ENCODE results near the gene PFKL.

PFKL gene

DNA sequence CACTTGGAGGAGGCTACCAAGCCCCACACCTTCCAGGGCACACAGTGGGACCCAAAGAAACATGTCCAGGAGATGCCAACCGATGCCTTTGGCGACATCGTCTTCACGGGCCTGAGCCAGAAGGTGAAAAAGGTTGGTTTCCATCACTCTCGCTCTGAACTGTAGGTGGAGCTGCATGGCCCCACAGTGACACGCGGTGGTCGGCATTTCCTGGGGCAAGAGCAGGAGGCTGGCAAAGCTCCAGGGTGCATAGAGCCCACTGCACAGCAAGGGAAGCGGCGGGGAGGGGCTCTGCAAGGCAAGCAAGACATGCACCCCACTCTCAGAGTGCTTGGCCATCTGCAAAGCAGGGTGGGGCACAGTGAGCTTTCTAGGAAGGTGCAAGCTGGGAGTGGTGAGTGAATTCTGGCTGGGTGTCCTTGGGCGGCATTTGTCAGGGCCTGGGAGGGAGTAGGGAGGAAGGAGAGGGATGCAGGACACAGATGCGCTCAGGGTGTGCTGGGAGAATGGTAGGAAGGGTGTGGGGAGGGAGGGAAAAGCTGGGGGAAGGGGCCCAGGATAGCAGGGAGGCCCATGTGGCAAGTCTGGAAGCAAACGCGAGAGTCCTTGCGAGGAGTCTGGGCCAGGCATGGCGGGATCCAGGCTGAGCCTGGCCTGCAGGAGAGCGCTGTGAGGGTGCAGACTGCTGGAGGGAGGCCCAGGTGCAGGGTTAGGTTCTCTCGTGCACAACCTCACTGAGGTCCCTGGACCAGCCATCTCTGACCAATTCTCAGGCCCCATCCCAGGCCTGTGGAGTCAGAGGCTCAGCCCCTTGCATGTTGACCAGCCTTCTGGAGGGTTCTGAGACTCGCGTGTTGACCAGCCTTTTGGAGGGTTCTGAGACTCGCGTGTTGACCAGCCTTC, 64.5 kb downstream of the PFKL start:
- peak overlapping the region; percentile 12; the same call in 1 of the 2 replicates for H3K9ac ChIP-seq
- peaks cover 53% of the 10 kb centered on the region for H4K20me1 ChIP-seq
- H3K9me3 ChIP-seq = peaks cover 14% of the 10 kb centered on the region
- peak overlapping the region; percentile 55 for H3K4me2 ChIP-seq
- peaks cover 35% of the 10 kb centered on the region for H3K4me1 ChIP-seq
- no peak for TF ChIP-seq Cebpa-rat (IDR thresholded peaks at IDR 0.05)
- H3K36me3 ChIP-seq = peaks cover 76% of the 10 kb centered on the region
- H3K27me3 ChIP-seq = no peaks in the 10 kb centered on the region
- peak overlapping the region; percentile 74 for H3K27ac ChIP-seq
- no peak overlapping the region for H3K4me3 ChIP-seq

GRCh38 chr21:44365251-44365966, 65.6 kb downstream of the PFKL start:
- H3K4me3 ChIP-seq = no peak overlapping the region
- H3K9ac ChIP-seq = no peak overlapping the region
- no peak for TF ChIP-seq Cebpa-rat (IDR thresholded peaks at IDR 0.05)
- H4K20me1 ChIP-seq = peaks cover 53% of the 10 kb centered on the region
- peaks cover 14% of the 10 kb centered on the region for H3K9me3 ChIP-seq
- H3K4me1 ChIP-seq = peaks cover 25% of the 10 kb centered on the region
- peaks cover 82% of the 10 kb centered on the region for H3K36me3 ChIP-seq
- H3K27me3 ChIP-seq = no peaks in the 10 kb centered on the region
- no peak overlapping the region for H3K27ac ChIP-seq
- H3K4me2 ChIP-seq = no peak overlapping the region

GRCh38 chr21:44365967-44366585, 66.2 kb downstream of the PFKL start:
- Histone ChIP-seq H3K4me1 (peaks cover 21% of the 10 kb centered on the region), H3K27me3 (no peaks in the 10 kb centered on the region), H3K4me2 (no peak overlapping the region), H3K27ac (no peak overlapping the region), H3K9me3 (peaks cover 14% of the 10 kb centered on the region), H3K9ac (no peak overlapping the region), H3K36me3 (peaks cover 83% of the 10 kb centered on the region), H3K4me3 (no peak overlapping the region), H4K20me1 (peaks cover 59% of the 10 kb centered on the region)
- no peak for TF ChIP-seq Cebpa-rat (IDR thresholded peaks at IDR 0.05)

- peaks cover 14% of the 10 kb centered on the region for H3K9me3 ChIP-seq
- H3K27me3 ChIP-seq = no peaks in the 10 kb centered on the region
- no peak for TF ChIP-seq Cebpa-rat (IDR thresholded peaks at IDR 0.05)
- H3K36me3 ChIP-seq = peaks cover 87% of the 10 kb centered on the region
- no peak overlapping the region for H3K4me3 ChIP-seq
- H3K27ac ChIP-seq = no peak overlapping the region
- no peak overlapping the region for H3K9ac ChIP-seq
- H3K4me2 ChIP-seq = no peak overlapping the region
- peaks cover 21% of the 10 kb centered on the region for H3K4me1 ChIP-seq
- H4K20me1 ChIP-seq = peaks cover 59% of the 10 kb centered on the region
Observed at GRCh38 chr21:44366586-44367211, 66.8 kb downstream of the PFKL start.

- Histone ChIP-seq H3K36me3 (peaks cover 94% of the 10 kb centered on the region), H3K4me2 (no peak overlapping the region), H3K4me3 (no peak overlapping the region), H3K27ac (no peak overlapping the region), H3K9ac (no peak overlapping the region), H3K4me1 (peaks cover 15% of the 10 kb centered on the region), H3K9me3 (peaks cover 8% of the 10 kb centered on the region; the same call in 1 of the 2 replicates), H4K20me1 (peaks cover 60% of the 10 kb centered on the region), H3K27me3 (no peaks in the 10 kb centered on the region)
- no peak for TF ChIP-seq Cebpa-rat (IDR thresholded peaks at IDR 0.05)
Observed at GRCh38 chr21:44368711-44369446, 69.0 kb downstream of the PFKL start.

- H3K27ac ChIP-seq = no peak overlapping the region
- H3K27me3 ChIP-seq = no peaks in the 10 kb centered on the region
- no peak overlapping the region for H3K4me3 ChIP-seq
- peaks cover 18% of the 10 kb centered on the region for H3K9me3 ChIP-seq
- H3K4me1 ChIP-seq = peaks cover 19% of the 10 kb centered on the region
- peaks cover 46% of the 10 kb centered on the region for H4K20me1 ChIP-seq
- no peak for TF ChIP-seq Cebpa-rat (IDR thresholded peaks at IDR 0.05)
- H3K4me2 ChIP-seq = no peak overlapping the region
- H3K36me3 ChIP-seq = peaks cover 94% of the 10 kb centered on the region
- no peak overlapping the region for H3K9ac ChIP-seq
Observed at GRCh38 chr21:44370027-44370735, 70.3 kb downstream of the PFKL start.

GRCh38 chr21:44370786-44371410, 71.0 kb downstream of the PFKL start:
- Histone ChIP-seq H3K9me3 (peaks cover 18% of the 10 kb centered on the region), H3K4me2 (no peak overlapping the region), H4K20me1 (peaks cover 47% of the 10 kb centered on the region), H3K9ac (no peak overlapping the region), H3K36me3 (peaks cover 94% of the 10 kb centered on the region), H3K27me3 (no peaks in the 10 kb centered on the region), H3K27ac (no peak overlapping the region), H3K4me1 (peaks cover 26% of the 10 kb centered on the region), H3K4me3 (no peak overlapping the region)
- no peak for TF ChIP-seq Cebpa-rat (IDR thresholded peaks at IDR 0.05)

- TF ChIP-seq Cebpa-rat (IDR thresholded peaks at IDR 0.05) = no peak
- no peak overlapping the region for H3K9ac ChIP-seq
- H3K36me3 ChIP-seq = peaks cover 94% of the 10 kb centered on the region
- H3K9me3 ChIP-seq = peaks cover 18% of the 10 kb centered on the region
- H3K4me3 ChIP-seq = no peak overlapping the region
- H3K4me2 ChIP-seq = no peak overlapping the region
- H3K4me1 ChIP-seq = peaks cover 33% of the 10 kb centered on the region
- H3K27ac ChIP-seq = no peak overlapping the region
- H3K27me3 ChIP-seq = no peaks in the 10 kb centered on the region
- H4K20me1 ChIP-seq = peaks cover 47% of the 10 kb centered on the region
Observed at GRCh38 chr21:44371596-44371995, 71.7 kb downstream of the PFKL start.

All from BLaER1 (cell line).